ENCODE results near the gene CENPS.

Gene CENPS
- long read RNA-seq, transcript CENPS-201 (5 exons, 896 nt): minor isoform, 13 of 37 reads
- long read RNA-seq, transcript CENPS-204 (5 exons, 914 nt): major isoform, 16 of 37 reads
- long read RNA-seq, partial matches to known transcripts: 0 of 37 reads
- long read RNA-seq, other reads (novel, unspliced or antisense): 7 of 37 reads

GRCh38 chr1:10430216-10431069 is at the start of gene CENPS:
Gene CENPS, plus strand, starts transcription at chr1:10430433. Its CDS starts 85 bp downstream, at chr1:10430518.
- Histone ChIP-seq H3K27ac (replicated peaks) (peak within 1 kb of the TSS; percentile 82), H3K4me3 (replicated peaks; ENCODE audit: insufficient read depth, low read length) (peak within 1 kb of the TSS; percentile 98), H3K27me3 (ENCODE audit: insufficient read depth, poor library complexity, severe bottlenecking) (no peaks in the 10 kb centered on the region)
- DNase-seq (ENCODE audit: low read depth in 1 of 2, low spot score in 1 of 2): peak; percentile 76 to 79
- TF ChIP-seq SPI1 (IDR thresholded peaks at IDR 0.05; ENCODE audit: borderline replicate concordance, low read depth) (peak; percentile 47; the same call in 1 of the 2 replicates), GABPA (IDR thresholded peaks at IDR 0.05; ENCODE audit: low read depth) (no peak), POLR2AphosphoS5 (IDR thresholded peaks at IDR 0.05; ENCODE audit: low read depth) (peak; percentile 66)
- TF ChIP-seq, protein P1, sequence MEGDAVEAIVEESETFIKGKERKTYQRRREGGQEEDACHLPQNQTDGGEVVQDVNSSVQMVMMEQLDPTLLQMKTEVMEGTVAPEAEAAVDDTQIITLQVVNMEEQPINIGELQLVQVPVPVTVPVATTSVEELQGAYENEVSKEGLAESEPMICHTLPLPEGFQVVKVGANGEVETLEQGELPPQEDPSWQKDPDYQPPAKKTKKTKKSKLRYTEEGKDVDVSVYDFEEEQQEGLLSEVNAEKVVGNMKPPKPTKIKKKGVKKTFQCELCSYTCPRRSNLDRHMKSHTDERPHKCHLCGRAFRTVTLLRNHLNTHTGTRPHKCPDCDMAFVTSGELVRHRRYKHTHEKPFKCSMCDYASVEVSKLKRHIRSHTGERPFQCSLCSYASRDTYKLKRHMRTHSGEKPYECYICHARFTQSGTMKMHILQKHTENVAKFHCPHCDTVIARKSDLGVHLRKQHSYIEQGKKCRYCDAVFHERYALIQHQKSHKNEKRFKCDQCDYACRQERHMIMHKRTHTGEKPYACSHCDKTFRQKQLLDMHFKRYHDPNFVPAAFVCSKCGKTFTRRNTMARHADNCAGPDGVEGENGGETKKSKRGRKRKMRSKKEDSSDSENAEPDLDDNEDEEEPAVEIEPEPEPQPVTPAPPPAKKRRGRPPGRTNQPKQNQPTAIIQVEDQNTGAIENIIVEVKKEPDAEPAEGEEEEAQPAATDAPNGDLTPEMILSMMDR (IDR thresholded peaks at IDR 0.05; ENCODE audit: insufficient read depth, low read length): peak; percentile 92

- Histone ChIP-seq H3K27ac (replicated peaks) (no peak overlapping the region), H3K27me3 (ENCODE audit: insufficient read depth, poor library complexity, severe bottlenecking) (no peaks in the 10 kb centered on the region), H3K4me3 (replicated peaks; ENCODE audit: insufficient read depth, low read length) (no peak overlapping the region)
- no peak for TF ChIP-seq SPI1 (IDR thresholded peaks at IDR 0.05; ENCODE audit: borderline replicate concordance, low read depth)
- no peak for TF ChIP-seq POLR2AphosphoS5 (IDR thresholded peaks at IDR 0.05; ENCODE audit: low read depth)
- TF ChIP-seq, protein P1 (IDR thresholded peaks at IDR 0.05; ENCODE audit: insufficient read depth, low read length): no peak
- TF ChIP-seq, protein P2, sequence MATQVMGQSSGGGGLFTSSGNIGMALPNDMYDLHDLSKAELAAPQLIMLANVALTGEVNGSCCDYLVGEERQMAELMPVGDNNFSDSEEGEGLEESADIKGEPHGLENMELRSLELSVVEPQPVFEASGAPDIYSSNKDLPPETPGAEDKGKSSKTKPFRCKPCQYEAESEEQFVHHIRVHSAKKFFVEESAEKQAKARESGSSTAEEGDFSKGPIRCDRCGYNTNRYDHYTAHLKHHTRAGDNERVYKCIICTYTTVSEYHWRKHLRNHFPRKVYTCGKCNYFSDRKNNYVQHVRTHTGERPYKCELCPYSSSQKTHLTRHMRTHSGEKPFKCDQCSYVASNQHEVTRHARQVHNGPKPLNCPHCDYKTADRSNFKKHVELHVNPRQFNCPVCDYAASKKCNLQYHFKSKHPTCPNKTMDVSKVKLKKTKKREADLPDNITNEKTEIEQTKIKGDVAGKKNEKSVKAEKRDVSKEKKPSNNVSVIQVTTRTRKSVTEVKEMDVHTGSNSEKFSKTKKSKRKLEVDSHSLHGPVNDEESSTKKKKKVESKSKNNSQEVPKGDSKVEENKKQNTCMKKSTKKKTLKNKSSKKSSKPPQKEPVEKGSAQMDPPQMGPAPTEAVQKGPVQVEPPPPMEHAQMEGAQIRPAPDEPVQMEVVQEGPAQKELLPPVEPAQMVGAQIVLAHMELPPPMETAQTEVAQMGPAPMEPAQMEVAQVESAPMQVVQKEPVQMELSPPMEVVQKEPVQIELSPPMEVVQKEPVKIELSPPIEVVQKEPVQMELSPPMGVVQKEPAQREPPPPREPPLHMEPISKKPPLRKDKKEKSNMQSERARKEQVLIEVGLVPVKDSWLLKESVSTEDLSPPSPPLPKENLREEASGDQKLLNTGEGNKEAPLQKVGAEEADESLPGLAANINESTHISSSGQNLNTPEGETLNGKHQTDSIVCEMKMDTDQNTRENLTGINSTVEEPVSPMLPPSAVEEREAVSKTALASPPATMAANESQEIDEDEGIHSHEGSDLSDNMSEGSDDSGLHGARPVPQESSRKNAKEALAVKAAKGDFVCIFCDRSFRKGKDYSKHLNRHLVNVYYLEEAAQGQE (IDR thresholded peaks at IDR 0.05; ENCODE audit: insufficient replicate concordance, low read depth): no peak
- no peak for TF ChIP-seq GABPA (IDR thresholded peaks at IDR 0.05; ENCODE audit: low read depth)
- no peak for DNase-seq (ENCODE audit: low read depth in 1 of 2, low spot score in 1 of 2)
Measured at GRCh38 chr1:10380594-10381275, 49.5 kb upstream of the CENPS start.

DNA sequence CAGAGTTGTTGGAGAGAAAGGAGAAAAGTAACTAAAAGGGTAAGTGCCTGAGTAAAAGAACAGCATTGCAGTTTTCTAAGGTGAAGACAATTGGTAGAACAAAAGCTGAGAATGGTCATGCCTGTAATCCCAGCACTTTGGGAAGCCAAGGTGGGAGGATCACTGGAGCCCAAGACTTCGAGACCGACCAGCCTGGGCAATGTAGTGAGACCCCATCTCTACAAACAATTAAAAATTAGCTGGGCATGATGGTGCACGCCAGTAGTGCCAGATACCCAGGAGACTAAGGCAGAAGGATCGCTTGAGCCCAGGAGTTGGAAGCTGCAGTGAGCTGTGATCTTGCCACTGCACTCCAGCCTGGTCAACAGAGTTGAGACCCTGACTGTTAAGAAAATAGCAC is 46.6 kb upstream of the CENPS start:
- no peak for DNase-seq (ENCODE audit: low read depth in 1 of 2, low spot score in 1 of 2)
- TF ChIP-seq, protein P2 (IDR thresholded peaks at IDR 0.05; ENCODE audit: insufficient replicate concordance, low read depth): no peak
- TF ChIP-seq SPI1 (IDR thresholded peaks at IDR 0.05; ENCODE audit: borderline replicate concordance, low read depth): no peak
- TF ChIP-seq POLR2AphosphoS5 (IDR thresholded peaks at IDR 0.05; ENCODE audit: low read depth): no peak
- TF ChIP-seq GABPA (IDR thresholded peaks at IDR 0.05; ENCODE audit: low read depth): no peak
- TF ChIP-seq, protein P1 (IDR thresholded peaks at IDR 0.05; ENCODE audit: insufficient read depth, low read length): no peak
- H3K27me3 ChIP-seq (ENCODE audit: insufficient read depth, poor library complexity, severe bottlenecking): no peaks in the 10 kb centered on the region
- no peak overlapping the region for H3K27ac ChIP-seq (replicated peaks)
- H3K4me3 ChIP-seq (replicated peaks; ENCODE audit: insufficient read depth, low read length): no peak overlapping the region

All from HL-60 (cell line).